Neural cell (in vitro differentiated cells): Measurements from ENCODE around the gene SAMD14. TPM values are rescaled to one million over a fixed set of nuclear protein-coding genes. Genes with fewer than 3 reads are reported as not detected.

Source experiments
- H2AFZ ChIP-seq: fragments of 200-600, 300-800 bp; sonication (generic), shearing (Covaris generic); 2 replicates; pipeline ENCODE4 v1.6.0; 2014; ENCODE audit warnings: low read depth, mild to moderate bottlenecking, antibody characterized with exemption, low read length, moderate library complexity
- H3F3A ChIP-seq: fragments of 200-600 bp; shearing (Covaris generic); 2 replicates; pipeline ENCODE4 v1.6.1; 2016; ENCODE audit warnings: mild to moderate bottlenecking, moderate library complexity, mixed read lengths, antibody characterized with exemption, low read length; ENCODE audit not compliant: insufficient read depth, poor library complexity, severe bottlenecking
- H3K27ac ChIP-seq: fragments of 200-600, 300-800 bp; sonication (generic), shearing (Covaris generic); 2 replicates; pipeline ENCODE4 v1.5.1; 2014; ENCODE audit warnings: mild to moderate bottlenecking, low read length, moderate library complexity
- H3K27me3 ChIP-seq: fragments of 300-800, 200-600 bp; sonication (generic), shearing (Covaris generic); 2 replicates; pipeline ENCODE4 v1.6.0; 2014; ENCODE audit warnings: mild to moderate bottlenecking, low read depth, low read length, moderate library complexity; ENCODE audit not compliant: insufficient read depth
- H3K36me3 ChIP-seq: fragments of 300-800, 200-600 bp; sonication (generic), shearing (Covaris generic); 2 replicates; pipeline ENCODE4 v1.5.1; 2014; ENCODE audit warnings: mild to moderate bottlenecking, antibody characterized with exemption, low read length, moderate library complexity; ENCODE audit not compliant: insufficient read depth
- H3K4me2 ChIP-seq: fragments of 300-800, 200-600 bp; sonication (generic), shearing (Covaris generic); 2 replicates; pipeline ENCODE4 v1.6.0; 2014; ENCODE audit warnings: mild to moderate bottlenecking, low read length
- H3K4me3 ChIP-seq: fragments of 300-800, 200-600 bp; sonication (generic), shearing (Covaris generic); 2 replicates; pipeline ENCODE4 v1.5.1; 2014; ENCODE audit warnings: mild to moderate bottlenecking, low read length, moderate library complexity
- H3K79me2 ChIP-seq: fragments of 200-600 bp; shearing (Covaris generic); replicated peaks from 2 replicates; pipeline ENCODE4 v1.6.0; 2014; ENCODE audit warnings: mild to moderate bottlenecking, low read length, moderate library complexity; ENCODE audit not compliant: insufficient read depth
- H3K9ac ChIP-seq: fragments of 300-800, 200-600 bp; sonication (generic), shearing (Covaris generic); 2 replicates; pipeline ENCODE4 v1.6.1; 2016; ENCODE audit warnings: mild to moderate bottlenecking, low read length, mixed read lengths
- H3K9me2 ChIP-seq: fragments of 200-600 bp; shearing (Covaris generic); 2 replicates; pipeline ENCODE4 v1.6.1; 2016; ENCODE audit warnings: mild to moderate bottlenecking, low read length, mixed read lengths; ENCODE audit not compliant: insufficient read depth
- H3K9me3 ChIP-seq: fragments of 200-600, 300-800 bp; sonication (generic), shearing (Covaris generic); 2 replicates; pipeline ENCODE4 v1.6.1; 2016; ENCODE audit warnings: mild to moderate bottlenecking, mixed run types, low read length, moderate library complexity, mixed read lengths
- H4K20me1 ChIP-seq: fragments of 200-600 bp; shearing (Covaris generic); 2 replicates; pipeline ENCODE4 v1.6.1; 2016; ENCODE audit warnings: mild to moderate bottlenecking, mixed run types; ENCODE audit not compliant: insufficient read depth
- CTCF ChIP-seq: fragments of 450-650 bp; IDR thresholded peaks from 2 replicates; pipeline ENCODE4 v1.5.1; 2014; ENCODE audit warnings: antibody characterized with exemption, mild to moderate bottlenecking, moderate library complexity; ENCODE audit not compliant: poor library complexity, severe bottlenecking
- EP300 ChIP-seq: fragments of 450-650 bp; conservative IDR thresholded peaks from 2 replicates; pipeline ENCODE4 v1.6.1; 2014; ENCODE audit warnings: antibody characterized with exemption, mild to moderate bottlenecking, moderate library complexity; ENCODE audit not compliant: poor library complexity, severe bottlenecking
- EZH2 ChIP-seq: fragments of 200-600, 300-800 bp; shearing (Covaris generic), sonication (generic); IDR thresholded peaks from 2 replicates; pipeline ENCODE4 v1.6.1; 2014; ENCODE audit warnings: antibody characterized with exemption, low read length, borderline replicate concordance, mild to moderate bottlenecking; ENCODE audit not compliant: insufficient read depth, poor library complexity, severe bottlenecking
- MXI1 ChIP-seq: fragments of 450-650 bp; conservative IDR thresholded peaks from 2 replicates; pipeline ENCODE4 v1.6.1; 2014; ENCODE audit warnings: antibody characterized with exemption, mild to moderate bottlenecking; ENCODE audit not compliant: poor library complexity, severe bottlenecking
- POLR2AphosphoS5 ChIP-seq: IDR thresholded peaks from 2 replicates; pipeline ENCODE4 v1.6.1; 2012
- RAD21 ChIP-seq: fragments of 450-650 bp; conservative IDR thresholded peaks from 2 replicates; pipeline ENCODE4 v1.6.1; 2014; ENCODE audit warnings: antibody characterized with exemption, mild to moderate bottlenecking, moderate library complexity
- SMC3 ChIP-seq: fragments of 450-650 bp; conservative IDR thresholded peaks from 2 replicates; pipeline ENCODE4 v1.6.1; 2014; ENCODE audit warnings: antibody characterized with exemption, mild to moderate bottlenecking, moderate library complexity; ENCODE audit not compliant: poor library complexity
- TAF1 ChIP-seq: IDR thresholded peaks from 2 replicates; pipeline ENCODE4 v1.6.1; 2012; ENCODE audit warnings: low read depth
- polyA plus RNA-seq: library from polyadenylated mRNA; depleted of rRNA; stranded (reverse); fragments of >200 nt; gene quantifications from 2 replicates; pipeline ENCODE4 v1.2.3, GENCODE V29; 2014
- TF ChIP-seq, protein P1 (sequence below): IDR thresholded peaks from 2 replicates; pipeline ENCODE4 v1.6.1; 2012; ENCODE audit warnings: borderline replicate concordance

SAMD14 gene
- polyA plus RNA-seq, 1 donor from 2014 or later = 105 TPM

GRCh38 chr17:50101346-50102163 lies 28.4 kb downstream of the SAMD14 start:
- Histone ChIP-seq H2AFZ (no peak overlapping the region), H3K27me3 (no peaks in the 10 kb centered on the region), H3K4me2 (no peak overlapping the region), H3K9ac (peak overlapping the region; percentile 58), H3K9me2 (no peaks in the 10 kb centered on the region), H3F3A (no peaks in the 10 kb centered on the region), H3K9me3 (no peaks in the 10 kb centered on the region), H3K36me3 (no peaks in the 10 kb centered on the region), H4K20me1 (no peaks in the 10 kb centered on the region), H3K4me3 (peak overlapping the region; percentile 48), H3K79me2 (no peaks in the 10 kb centered on the region), H3K27ac (peak overlapping the region; percentile 63)
- TF ChIP-seq TAF1 = no peak
- no peak for TF ChIP-seq SMC3
- no peak for TF ChIP-seq MXI1
- TF ChIP-seq POLR2AphosphoS5 = no peak
- no peak for TF ChIP-seq CTCF
- TF ChIP-seq EP300 = no peak
- TF ChIP-seq EZH2 = no peak
- TF ChIP-seq, protein P1, sequence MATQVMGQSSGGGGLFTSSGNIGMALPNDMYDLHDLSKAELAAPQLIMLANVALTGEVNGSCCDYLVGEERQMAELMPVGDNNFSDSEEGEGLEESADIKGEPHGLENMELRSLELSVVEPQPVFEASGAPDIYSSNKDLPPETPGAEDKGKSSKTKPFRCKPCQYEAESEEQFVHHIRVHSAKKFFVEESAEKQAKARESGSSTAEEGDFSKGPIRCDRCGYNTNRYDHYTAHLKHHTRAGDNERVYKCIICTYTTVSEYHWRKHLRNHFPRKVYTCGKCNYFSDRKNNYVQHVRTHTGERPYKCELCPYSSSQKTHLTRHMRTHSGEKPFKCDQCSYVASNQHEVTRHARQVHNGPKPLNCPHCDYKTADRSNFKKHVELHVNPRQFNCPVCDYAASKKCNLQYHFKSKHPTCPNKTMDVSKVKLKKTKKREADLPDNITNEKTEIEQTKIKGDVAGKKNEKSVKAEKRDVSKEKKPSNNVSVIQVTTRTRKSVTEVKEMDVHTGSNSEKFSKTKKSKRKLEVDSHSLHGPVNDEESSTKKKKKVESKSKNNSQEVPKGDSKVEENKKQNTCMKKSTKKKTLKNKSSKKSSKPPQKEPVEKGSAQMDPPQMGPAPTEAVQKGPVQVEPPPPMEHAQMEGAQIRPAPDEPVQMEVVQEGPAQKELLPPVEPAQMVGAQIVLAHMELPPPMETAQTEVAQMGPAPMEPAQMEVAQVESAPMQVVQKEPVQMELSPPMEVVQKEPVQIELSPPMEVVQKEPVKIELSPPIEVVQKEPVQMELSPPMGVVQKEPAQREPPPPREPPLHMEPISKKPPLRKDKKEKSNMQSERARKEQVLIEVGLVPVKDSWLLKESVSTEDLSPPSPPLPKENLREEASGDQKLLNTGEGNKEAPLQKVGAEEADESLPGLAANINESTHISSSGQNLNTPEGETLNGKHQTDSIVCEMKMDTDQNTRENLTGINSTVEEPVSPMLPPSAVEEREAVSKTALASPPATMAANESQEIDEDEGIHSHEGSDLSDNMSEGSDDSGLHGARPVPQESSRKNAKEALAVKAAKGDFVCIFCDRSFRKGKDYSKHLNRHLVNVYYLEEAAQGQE = no peak
- TF ChIP-seq RAD21 = no peak

DNA sequence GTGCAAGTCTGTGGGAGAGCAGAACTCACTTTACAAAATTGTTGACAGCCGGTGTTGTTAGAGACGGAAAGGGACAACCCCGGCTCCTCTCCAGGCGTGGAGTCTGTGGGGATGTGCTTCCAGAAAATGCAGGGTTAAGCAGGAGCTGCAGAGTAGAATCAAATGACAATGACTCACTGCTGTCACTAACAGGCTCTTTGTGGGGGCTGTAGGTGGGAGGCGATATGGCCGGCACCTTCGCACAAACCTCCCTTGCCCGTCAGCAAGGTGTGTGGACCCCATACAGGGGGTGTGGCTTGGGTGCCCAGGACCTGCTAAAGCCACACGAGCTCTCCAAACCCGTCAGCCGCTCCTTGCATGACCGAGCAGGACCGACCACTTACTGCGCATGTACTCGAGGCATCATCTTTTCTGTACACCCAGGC lies 29.0 kb downstream of the SAMD14 start:
- H3K9me2 ChIP-seq = no peaks in the 10 kb centered on the region
- H3K79me2 ChIP-seq = peaks cover 3% of the 10 kb centered on the region
- no peaks in the 10 kb centered on the region for H3F3A ChIP-seq
- H3K9me3 ChIP-seq = no peaks in the 10 kb centered on the region
- H2AFZ ChIP-seq = no peak overlapping the region
- no peaks in the 10 kb centered on the region for H3K27me3 ChIP-seq
- H4K20me1 ChIP-seq = no peaks in the 10 kb centered on the region
- no peaks in the 10 kb centered on the region for H3K36me3 ChIP-seq
- no peak overlapping the region for H3K4me2 ChIP-seq
- peak overlapping the region; percentile 58 for H3K9ac ChIP-seq
- peak overlapping the region; percentile 63 for H3K27ac ChIP-seq
- TF ChIP-seq POLR2AphosphoS5 (peak; percentile 35), SMC3 (no peak)
- H3K4me3 ChIP-seq = peak overlapping the region; percentile 48
